Measurements from ENCODE around the gene RBL1.
A peak's percentile ranks its signal among the peaks of the same experiment; 100 is the strongest.
"Not testable (repeated sequence)": the region's sequence is repeated elsewhere in the genome, so short reads cannot be mapped to it uniquely, and the experiment has no call there.

The RBL1 gene

GRCh38 chr20:36992802-36993334 is 102.9 kb downstream of the RBL1 start:
- DNase-seq, result no peak

- no peak for DNase-seq
Observed at GRCh38 chr20:36991703-36992102, 104.1 kb downstream of the RBL1 start.

DNA sequence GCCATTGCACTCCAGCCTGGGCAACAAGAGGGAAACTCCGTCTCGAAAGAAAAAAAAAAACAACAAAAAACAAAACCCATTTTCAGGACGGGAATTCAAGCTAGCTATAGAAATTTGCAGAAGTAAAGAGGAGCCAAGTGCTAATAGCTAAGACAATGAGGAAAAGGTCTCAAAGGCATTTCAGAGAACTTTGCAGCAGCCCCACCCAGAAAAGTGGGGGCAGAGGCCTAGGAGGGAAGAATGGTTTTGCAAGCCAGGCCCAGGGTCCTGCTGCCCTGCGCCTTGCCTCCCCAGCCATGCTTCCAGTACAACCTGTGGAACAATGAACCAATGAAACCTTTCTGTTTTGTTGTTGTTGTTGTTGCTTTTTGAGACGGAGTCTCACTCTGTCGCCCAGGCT is 106.0 kb downstream of the RBL1 start:
- DNase-seq, result no peak

GRCh38 chr20:36988494-36988966 is 107.3 kb downstream of the RBL1 start:
- peak in 1 of 5 donors; percentile 36 for DNase-seq

DNA sequence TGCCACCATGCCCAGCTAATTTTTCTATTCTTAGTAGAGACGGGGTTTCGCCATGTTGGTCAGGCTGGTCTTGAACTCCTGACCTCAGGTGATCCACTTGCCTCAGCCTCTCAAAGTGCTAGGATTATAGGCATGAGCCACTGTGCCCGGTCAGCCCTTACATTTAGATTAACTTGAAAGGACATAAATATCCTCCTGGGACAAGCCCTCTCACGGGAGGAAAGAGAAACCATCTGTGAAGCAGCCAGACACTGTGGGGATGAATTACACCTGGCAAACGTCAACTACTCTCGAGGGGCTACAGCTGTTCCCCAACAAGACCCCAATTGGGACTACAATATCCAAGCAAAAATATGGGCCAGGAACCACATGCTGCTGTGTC is 111.5 kb downstream of the RBL1 start:
- no peak for DNase-seq

DNA sequence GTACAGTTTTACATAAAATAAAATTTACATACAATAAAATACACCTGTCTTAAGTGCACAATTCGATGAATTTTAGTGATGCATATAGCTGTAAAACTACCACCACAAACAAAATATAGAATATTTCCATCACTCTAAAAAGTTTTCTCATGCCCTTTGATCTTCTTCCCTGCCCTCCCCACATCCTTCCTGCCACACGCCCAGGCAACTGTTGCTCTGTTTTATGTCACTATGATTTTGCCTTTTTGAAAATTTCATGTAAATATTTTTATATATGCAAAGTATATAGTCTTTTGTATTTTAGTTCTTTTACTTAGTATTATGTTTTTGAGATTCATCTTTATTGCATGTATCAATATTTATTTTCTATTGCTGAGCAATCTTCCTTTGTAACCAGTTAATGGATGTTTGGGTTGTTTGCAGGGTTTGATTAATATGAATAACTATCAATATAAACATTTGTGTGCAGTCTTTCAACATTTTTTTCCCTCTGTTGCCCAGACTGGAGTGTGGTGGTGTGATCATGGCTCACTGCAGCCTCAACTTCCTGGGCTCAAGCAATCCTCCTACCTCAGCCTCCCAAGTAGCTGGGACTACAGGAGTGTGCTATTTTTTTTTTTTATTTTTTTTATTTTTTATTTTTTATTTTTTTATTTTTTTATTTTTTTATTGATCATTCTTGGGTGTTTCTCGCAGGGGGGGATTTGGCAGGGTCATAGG is 120.5 kb downstream of the RBL1 start:
- DNase-seq, result peak; percentile 35 to 75 (median 65)

GRCh38 chr20:36974660-36975059 is 121.1 kb downstream of the RBL1 start:
- DNase-seq, result no peak

DNA sequence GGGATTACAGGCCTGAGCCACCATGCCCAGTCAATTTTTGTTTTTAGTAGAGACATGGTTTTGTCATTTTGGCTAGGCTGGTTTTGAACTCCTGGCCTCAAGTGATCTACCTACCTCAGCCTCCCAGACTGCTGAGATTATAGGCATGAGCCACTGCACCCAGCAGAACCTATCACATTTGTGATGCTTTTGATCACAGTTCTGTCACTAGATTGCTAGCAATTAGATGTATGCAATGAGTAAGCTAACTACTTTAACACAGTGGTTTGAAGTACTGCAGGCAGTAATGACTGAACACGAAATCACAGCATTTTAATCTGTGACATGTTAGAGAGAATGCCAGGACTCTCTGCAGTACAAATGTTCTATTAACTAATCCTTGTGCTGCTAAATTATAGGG is 124.7 kb downstream of the RBL1 start:
- DNase-seq, result no peak

- peak in 1 of 5 donors; percentile 37 for DNase-seq
Observed at GRCh38 chr20:36969478-36970186, 126.2 kb downstream of the RBL1 start.

DNA sequence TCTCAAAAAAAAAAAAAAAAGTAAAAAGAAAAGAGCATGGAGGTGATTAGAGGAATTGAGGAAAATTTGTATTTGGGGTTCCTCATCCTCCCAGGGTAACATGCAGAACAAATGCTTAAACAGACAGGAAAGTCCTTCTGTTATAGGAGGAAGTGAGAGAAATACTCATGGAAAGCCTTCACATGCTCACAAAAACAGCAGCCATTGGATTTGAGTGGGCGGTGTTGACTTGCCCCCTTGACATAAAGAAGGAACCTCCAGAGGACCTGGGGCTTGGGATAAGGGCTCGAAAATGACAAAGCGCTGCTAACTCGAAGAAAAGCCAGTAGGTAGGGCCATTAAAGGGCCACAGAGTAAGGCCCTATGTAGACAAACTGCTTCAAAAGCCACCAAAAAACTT is 126.7 kb downstream of the RBL1 start:
- DNase-seq, result no peak

GRCh38 chr20:36967636-36968035 is 128.2 kb downstream of the RBL1 start:
- no peak for DNase-seq

GRCh38 chr20:36966965-36967364 is 128.8 kb downstream of the RBL1 start:
- DNase-seq, result not testable (repeated sequence)

- not testable (repeated sequence) for DNase-seq
Observed at GRCh38 chr20:36962354-36962941, 133.3 kb downstream of the RBL1 start.

GRCh38 chr20:36959242-36959641 is 136.6 kb downstream of the RBL1 start:
- DNase-seq, result no peak

DNA sequence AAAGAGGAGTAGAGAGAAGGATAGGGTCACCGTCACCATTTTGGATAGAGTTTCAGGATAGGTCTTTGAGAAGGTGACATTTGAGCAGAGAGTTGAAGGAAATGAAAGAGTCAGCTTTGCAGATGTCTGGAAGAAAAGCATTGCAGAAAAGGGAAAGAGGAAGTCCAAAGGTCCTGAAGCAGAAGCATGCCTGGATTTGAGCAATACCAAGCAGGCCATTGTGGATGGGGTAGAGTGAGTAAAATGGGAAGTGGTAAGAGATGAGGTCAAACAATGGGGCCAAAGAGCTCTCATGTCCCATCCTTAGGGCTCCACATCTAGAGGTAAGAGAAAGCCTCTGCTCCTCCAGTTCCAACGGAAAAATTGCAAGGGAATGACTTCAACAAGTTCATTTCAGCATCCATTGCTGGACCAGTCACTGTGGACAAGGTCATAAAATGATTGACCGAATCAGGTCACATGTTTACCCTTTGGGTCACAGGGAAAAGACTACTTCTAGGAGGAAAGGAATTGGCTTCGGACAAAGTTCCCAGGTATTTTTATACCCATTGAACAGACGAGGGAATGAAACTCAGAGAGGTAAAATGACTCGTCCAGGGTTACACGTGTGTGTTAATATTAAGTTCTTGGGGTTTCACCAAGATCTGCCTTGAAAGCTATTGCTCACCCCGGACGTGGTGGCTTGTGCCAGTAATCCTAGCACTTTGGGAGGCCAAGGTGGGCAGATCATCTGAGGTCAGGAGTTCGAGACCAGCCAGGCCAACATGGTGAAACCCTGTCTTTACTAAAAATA is 137.7 kb downstream of the RBL1 start:
- DNase-seq, result no peak

- no peak for DNase-seq
Observed at GRCh38 chr20:36956674-36957073, 139.1 kb downstream of the RBL1 start.

- DNase-seq, result no peak
Observed at GRCh38 chr20:36956016-36956415, 139.8 kb downstream of the RBL1 start.

- no peak for DNase-seq
Observed at GRCh38 chr20:36951979-36952738, 143.6 kb downstream of the RBL1 start.

DNA sequence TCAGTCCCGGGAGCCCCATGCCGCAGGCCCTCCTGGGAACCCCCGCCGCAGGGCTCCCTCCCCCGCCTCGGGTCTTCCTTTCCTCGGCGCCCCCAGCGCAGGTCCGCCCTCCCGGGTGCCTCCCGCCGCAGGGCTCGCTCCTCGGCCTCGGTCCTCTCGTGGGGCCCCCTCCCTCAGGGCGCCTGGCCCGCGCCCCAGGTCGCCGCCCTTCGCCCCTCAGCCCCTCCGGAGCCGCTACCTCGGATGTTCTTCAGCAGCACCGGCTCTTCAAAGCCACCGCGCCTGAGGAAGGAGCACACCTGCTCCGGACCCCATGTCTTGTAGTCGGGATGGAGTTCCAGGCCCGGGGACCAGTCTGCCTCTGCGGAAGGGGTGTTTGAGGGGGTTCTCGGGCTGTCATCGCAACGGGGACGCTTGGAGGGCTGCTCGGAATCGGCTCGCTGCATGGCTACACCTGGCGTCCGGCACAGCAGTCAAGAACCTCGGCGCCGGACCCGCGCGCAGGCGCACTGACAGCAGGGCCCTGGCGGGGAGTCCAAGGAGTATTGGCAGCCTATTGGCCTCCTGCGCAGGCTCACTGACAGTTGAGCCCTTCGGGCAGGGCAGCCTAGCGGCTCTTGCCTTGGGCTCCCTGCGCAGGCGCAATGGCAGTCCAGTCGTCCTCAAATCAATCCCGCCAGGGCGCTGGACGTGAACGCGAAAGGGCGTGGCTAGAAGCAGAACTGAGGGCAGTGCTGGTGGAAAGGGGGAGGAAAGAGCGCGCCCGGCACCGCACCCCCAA is 144.4 kb downstream of the RBL1 start, which contains the start of gene SAMHD1:
Gene SAMHD1, minus strand, starts transcription at position 511 of the 781 bp plus-strand sequence. Its CDS starts 65 bp downstream, at position 446.
- peak; percentile 79 to 96 (median 82) for DNase-seq

GRCh38 chr20:36950414-36951197 is 145.2 kb downstream of the RBL1 start:
- DNase-seq, result peak; percentile 15 to 43 (median 40)
